HepG2 (cell line): ENCODE results near the gene IL5RA. TPM values are rescaled to one million over a fixed set of nuclear protein-coding genes. Genes with fewer than 3 reads are reported as not detected.

Experiments used
- ARNT ChIP-seq: fragments of 450-650 bp; IDR thresholded peaks from 2 replicates; pipeline ENCODE4 v1.6.1; 2017
- ARNT2 ChIP-seq: sonication (generic); formaldehyde crosslinking; IDR thresholded peaks from 2 replicates; pipeline ENCODE4 v1.8.0; 2022; ENCODE audit warnings: mild to moderate bottlenecking, low read depth, missing genetic modification reagents, moderate library complexity
- CBFB ChIP-seq: sonication (generic); formaldehyde crosslinking; IDR thresholded peaks from 2 replicates; pipeline ENCODE4 v1.4.0; 2020; ENCODE audit warnings: missing genetic modification reagents
- CENPT ChIP-seq: sonication (generic); formaldehyde crosslinking; IDR thresholded peaks from 2 replicates; pipeline ENCODE4 v1.8.0; 2022; ENCODE audit warnings: low read depth, mild to moderate bottlenecking, moderate library complexity, missing genetic modification reagents
- EP300 ChIP-seq, 3 experiments: sonication (generic) in 1 of 3; formaldehyde crosslinking in 1 of 3; IDR thresholded peaks; 2 replicates each; pipeline versions ENCODE4 v1.5.1 to v1.6.1; 2011 to 2020; ENCODE audit warnings: low read depth in 2 of 3, low read length in 2 of 3, borderline replicate concordance in 1 of 3, improper control_type of control experiment in 1 of 3, mild to moderate bottlenecking in 1 of 3, missing genetic modification reagents in 1 of 3, moderate library complexity in 1 of 3
- FOXO1 ChIP-seq: sonication (generic); formaldehyde crosslinking; IDR thresholded peaks from 2 replicates; pipeline ENCODE4 v1.4.0; 2020; ENCODE audit warnings: missing genetic modification reagents
- HNRNPUL1 ChIP-seq: fragments of 200-400 bp; formaldehyde crosslinking; IDR thresholded peaks from 2 replicates; pipeline ENCODE4 v1.6.1; 2017; ENCODE audit warnings: low read depth, mild to moderate bottlenecking, low read length, moderate library complexity
- JUN ChIP-seq: sonication (generic); formaldehyde crosslinking; IDR thresholded peaks from 2 replicates; pipeline ENCODE4 v1.4.0; 2020; ENCODE audit warnings: mild to moderate bottlenecking, missing genetic modification reagents
- KLF12 ChIP-seq: sonication (generic); formaldehyde crosslinking; IDR thresholded peaks from 2 replicates; pipeline ENCODE4 v1.4.0; 2020; ENCODE audit warnings: missing genetic modification reagents, borderline replicate concordance
- NR3C1 ChIP-seq: sonication (generic); formaldehyde crosslinking; IDR thresholded peaks from 2 replicates; pipeline ENCODE4 v1.4.0; 2020; ENCODE audit warnings: missing genetic modification reagents
- ONECUT2 ChIP-seq: sonication (generic); formaldehyde crosslinking; IDR thresholded peaks from 2 replicates; pipeline ENCODE4 v1.4.0; 2020; ENCODE audit warnings: missing genetic modification reagents
- PPARG ChIP-seq: conservative IDR thresholded peaks from 2 replicates; pipeline ENCODE4 v1.6.1; 2016; ENCODE audit warnings: missing biosample characterization, missing genetic modification reagents
- RARG ChIP-seq: sonication (generic); formaldehyde crosslinking; IDR thresholded peaks from 2 replicates; pipeline ENCODE4 v1.4.0; 2020; ENCODE audit warnings: low read depth, mild to moderate bottlenecking, missing genetic modification reagents
- SMAD3 ChIP-seq: sonication (generic); formaldehyde crosslinking; IDR thresholded peaks from 2 replicates; pipeline ENCODE4 v1.4.0; 2020; ENCODE audit warnings: missing genetic modification reagents
- SNAPC2 ChIP-seq: sonication (generic); formaldehyde crosslinking; IDR thresholded peaks from 2 replicates; pipeline ENCODE4 v1.8.1; 2022; ENCODE audit warnings: mild to moderate bottlenecking, missing genetic modification reagents
- SP2 ChIP-seq: sonication (generic); formaldehyde crosslinking; IDR thresholded peaks from 2 replicates; pipeline ENCODE4 v1.5.1; 2020; ENCODE audit warnings: mild to moderate bottlenecking, missing genetic modification reagents
- SSRP1 ChIP-seq: IDR thresholded peaks from 2 replicates; pipeline ENCODE4 v1.6.1; 2016; ENCODE audit warnings: control low read depth
- TCF12 ChIP-seq, 2 experiments: fragments of 450-650 bp in 1 of 2; sonication (generic) in 1 of 2; formaldehyde crosslinking in 1 of 2; IDR thresholded peaks; 2 replicates each; pipeline versions ENCODE4 v1.6.1 to v1.8.0; 2017 to 2022; ENCODE audit warnings: antibody characterized with exemption in 1 of 2, mild to moderate bottlenecking in 1 of 2, missing genetic modification reagents in 1 of 2, moderate library complexity in 1 of 2
- TEF ChIP-seq: sonication (generic); formaldehyde crosslinking; IDR thresholded peaks from 2 replicates; pipeline ENCODE4 v1.5.0; 2020; ENCODE audit warnings: missing genetic modification reagents
- ZNF337 ChIP-seq: sonication (generic); formaldehyde crosslinking; IDR thresholded peaks from 2 replicates; pipeline ENCODE4 v1.5.1; 2020; ENCODE audit warnings: missing genetic modification reagents, low read depth, mild to moderate bottlenecking, borderline replicate concordance
- ZNF432 ChIP-seq: sonication (generic); formaldehyde crosslinking; IDR thresholded peaks from 2 replicates; pipeline ENCODE4 v1.5.0; 2020; ENCODE audit warnings: missing genetic modification reagents, mild to moderate bottlenecking, borderline replicate concordance
- ZNF580 ChIP-seq: IDR thresholded peaks from 2 replicates; pipeline ENCODE4 v1.6.1; 2016; ENCODE audit warnings: low read depth, borderline replicate concordance
- ZNF7 ChIP-seq: IDR thresholded peaks from 2 replicates; pipeline ENCODE4 v1.6.1; 2016; ENCODE audit warnings: missing biosample characterization, missing genetic modification reagents
- ZNF790 ChIP-seq: sonication (generic); formaldehyde crosslinking; IDR thresholded peaks from 2 replicates; pipeline ENCODE4 v1.8.0; 2022; ENCODE audit warnings: missing genetic modification reagents, mild to moderate bottlenecking, borderline replicate concordance
- ZNF891 ChIP-seq: sonication (generic); formaldehyde crosslinking; IDR thresholded peaks from 2 replicates; pipeline ENCODE4 v1.5.0; 2020; ENCODE audit warnings: mild to moderate bottlenecking, missing genetic modification reagents
- polyA plus RNA-seq, 8 experiments: library from polyadenylated mRNA; depleted of rRNA in 3 of 8; stranded (reverse) in 7 of 8; unstranded in 1 of 8; fragments of >200 nt; fragmentation: Illumina TruSeq in 4 of 8; extraction: Trizol in 4 of 8; gene quantifications; 2 replicates each; pipeline versions ENCODE4 v1.2.1 to v1.2.3, GENCODE V29; 2011 to 2016; ENCODE audit warnings: low read depth in 4 of 8, missing spikeins in 1 of 8, mixed read lengths in 1 of 8; ENCODE audit not compliant: insufficient read depth in 1 of 8
- total RNA-seq, 5 experiments: library from RNA; depleted of rRNA; stranded (reverse); fragments of >200 nt; fragmentation: Illumina TruSeq; extraction: Trizol; gene quantifications; 2 replicates each; pipeline ENCODE4 v1.2.3, GENCODE V29; 2016; ENCODE audit warnings: low read depth in 1 of 5
- TF ChIP-seq, protein P1 (sequence below): sonication (generic); formaldehyde crosslinking; IDR thresholded peaks from 2 replicates; pipeline ENCODE4 v1.5.0; 2020; ENCODE audit warnings: missing genetic modification reagents

IL5RA gene
- total and polyA plus RNA-seq, 2 of the 13 experiments (the other 11 are each of a cell fraction or from before 2014, with no cell fraction given), result not detected

DNA sequence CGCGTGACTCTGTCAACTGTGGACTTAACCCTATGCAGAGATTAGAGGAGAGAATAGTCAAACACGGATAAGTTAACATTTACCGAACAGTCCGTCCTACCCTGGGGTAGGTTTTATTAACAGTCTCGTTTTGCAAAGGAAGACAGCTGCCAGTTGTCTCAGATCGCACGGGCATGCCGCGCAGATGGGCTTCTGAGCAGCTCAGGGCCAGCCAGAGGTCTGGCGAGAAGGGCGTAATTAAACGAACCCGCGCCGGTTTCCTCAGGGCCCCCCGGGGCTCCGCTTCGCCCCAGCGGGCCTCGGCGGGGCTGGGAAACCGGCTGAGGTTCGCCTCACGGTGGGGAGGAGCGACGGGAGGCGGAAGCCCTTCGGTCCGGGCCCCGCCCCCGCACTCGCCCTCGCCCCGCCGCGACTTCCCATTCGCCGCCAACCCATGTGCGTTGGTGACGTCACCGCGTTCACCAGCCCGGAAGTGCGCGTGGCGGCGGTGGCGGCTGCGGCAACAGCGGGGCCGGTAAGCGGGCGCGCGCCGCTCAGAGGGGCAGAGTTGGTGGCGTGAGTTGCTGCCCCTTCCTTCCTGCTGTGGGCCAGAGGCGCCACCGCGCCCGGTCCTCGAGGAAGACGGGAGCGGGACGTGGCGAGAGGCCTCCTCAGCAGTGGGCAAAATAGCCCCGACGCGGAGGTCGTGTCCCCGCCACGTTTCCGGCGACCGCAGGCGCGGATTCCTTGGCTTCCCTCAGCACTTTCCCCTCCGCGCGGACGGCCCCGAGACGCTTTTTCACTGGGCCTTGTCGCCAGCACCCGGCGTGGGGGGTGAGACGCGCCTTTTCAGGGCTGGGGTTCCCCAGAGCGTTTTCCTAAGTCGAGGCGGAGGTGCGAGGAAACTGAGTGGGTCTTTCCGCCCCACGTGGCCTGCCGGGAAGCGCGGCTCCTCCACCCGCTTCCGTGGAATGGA, 16.6 kb upstream of the IL5RA start, which contains the start of gene TRNT1 (continued):
- no peak for TF ChIP-seq ZNF337
- no peak for TF ChIP-seq ARNT
- TF ChIP-seq ONECUT2, result no peak
- peak; percentile 68; the same call in 1 of the 2 replicates for TF ChIP-seq ZNF891
- TF ChIP-seq CBFB (CRISPR knock-in tag), result peak; percentile 54; the same call in 1 of the 2 replicates
- peak; percentile 38; the same call in 1 of the 2 replicates for TF ChIP-seq FOXO1 (CRISPR knock-in tag)
- peak; percentile 83; the same call in 1 of the 2 replicates for TF ChIP-seq ZNF790 (CRISPR knock-in tag)
- TF ChIP-seq CENPT (CRISPR knock-in tag), result 0 out of 2 replicates have a peak, but pooled peaks have one; percentile 19
- no peak for TF ChIP-seq RARG
- no peak for TF ChIP-seq ZNF432 (CRISPR knock-in tag)
- TF ChIP-seq ARNT2 (CRISPR knock-in tag), result peak; percentile 75
- TF ChIP-seq KLF12 (CRISPR knock-in tag), result no peak
- no peak for TF ChIP-seq HNRNPUL1
- TF ChIP-seq SP2, result peak; percentile 80
- no peak for TF ChIP-seq ZNF7
- no peak for TF ChIP-seq NR3C1 (CRISPR knock-in tag)
- TF ChIP-seq EP300 (IDR thresholded peaks at IDR 0.05; ENCODE audit: low read depth in 2 of 2, low read length in 2 of 2), result no peak
- no peak for TF ChIP-seq EP300 (CRISPR knock-in tag; IDR thresholded peaks at IDR 0.05; ENCODE audit: borderline replicate concordance)
- 0 out of 2 replicates have a peak, but pooled peaks have one; percentile 22 for TF ChIP-seq SNAPC2
- TF ChIP-seq JUN (CRISPR knock-in tag), result peak; percentile 53; the same call in 1 of the 2 replicates
- TF ChIP-seq TCF12 (IDR thresholded peaks at IDR 0.05), result no peak
- TF ChIP-seq TCF12 (CRISPR knock-in tag; IDR thresholded peaks at IDR 0.05), result no peak
- 0 out of 2 replicates have a peak, but pooled peaks have one; percentile 48 for TF ChIP-seq SMAD3 (CRISPR knock-in tag)
- TF ChIP-seq SSRP1 (CRISPR knock-in tag), result no peak
- TF ChIP-seq ZNF580 (CRISPR knock-in tag), result no peak
- peak; percentile 69; the same call in 1 of the 2 replicates for TF ChIP-seq TEF (CRISPR knock-in tag)
- TF ChIP-seq, protein P1, sequence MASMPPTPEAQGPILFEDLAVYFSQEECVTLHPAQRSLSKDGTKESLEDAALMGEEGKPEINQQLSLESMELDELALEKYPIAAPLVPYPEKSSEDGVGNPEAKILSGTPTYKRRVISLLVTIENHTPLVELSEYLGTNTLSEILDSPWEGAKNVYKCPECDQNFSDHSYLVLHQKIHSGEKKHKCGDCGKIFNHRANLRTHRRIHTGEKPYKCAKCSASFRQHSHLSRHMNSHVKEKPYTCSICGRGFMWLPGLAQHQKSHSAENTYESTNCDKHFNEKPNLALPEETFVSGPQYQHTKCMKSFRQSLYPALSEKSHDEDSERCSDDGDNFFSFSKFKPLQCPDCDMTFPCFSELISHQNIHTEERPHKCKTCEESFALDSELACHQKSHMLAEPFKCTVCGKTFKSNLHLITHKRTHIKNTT (CRISPR knock-in tag), result no peak
- 0 out of 2 replicates have a peak, but pooled peaks have one; percentile 4 for TF ChIP-seq PPARG (CRISPR knock-in tag)
